ENCODE results near the gene RBMY1A1.

DNA sequence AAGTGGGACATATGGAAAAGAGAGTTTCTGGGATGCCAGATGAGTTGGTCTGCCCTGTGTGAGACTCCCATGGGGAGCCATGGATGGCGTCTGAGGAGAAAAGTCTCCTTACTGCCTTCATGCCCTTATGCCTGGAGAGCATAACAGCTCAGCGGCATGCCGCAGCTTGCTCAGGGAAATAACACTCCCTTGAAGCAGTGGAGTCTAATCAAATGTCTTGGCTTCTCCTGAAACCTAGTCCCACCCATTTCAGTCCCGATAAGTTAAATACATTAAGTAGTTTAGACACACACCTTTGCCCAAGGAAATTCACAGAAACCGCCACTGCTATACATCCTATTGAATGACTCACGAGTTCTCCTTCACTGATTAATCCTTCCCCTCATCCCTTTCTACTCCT lies 50.8 kb downstream of the RBMY1A1 start:
- TF ChIP-seq, protein P1, sequence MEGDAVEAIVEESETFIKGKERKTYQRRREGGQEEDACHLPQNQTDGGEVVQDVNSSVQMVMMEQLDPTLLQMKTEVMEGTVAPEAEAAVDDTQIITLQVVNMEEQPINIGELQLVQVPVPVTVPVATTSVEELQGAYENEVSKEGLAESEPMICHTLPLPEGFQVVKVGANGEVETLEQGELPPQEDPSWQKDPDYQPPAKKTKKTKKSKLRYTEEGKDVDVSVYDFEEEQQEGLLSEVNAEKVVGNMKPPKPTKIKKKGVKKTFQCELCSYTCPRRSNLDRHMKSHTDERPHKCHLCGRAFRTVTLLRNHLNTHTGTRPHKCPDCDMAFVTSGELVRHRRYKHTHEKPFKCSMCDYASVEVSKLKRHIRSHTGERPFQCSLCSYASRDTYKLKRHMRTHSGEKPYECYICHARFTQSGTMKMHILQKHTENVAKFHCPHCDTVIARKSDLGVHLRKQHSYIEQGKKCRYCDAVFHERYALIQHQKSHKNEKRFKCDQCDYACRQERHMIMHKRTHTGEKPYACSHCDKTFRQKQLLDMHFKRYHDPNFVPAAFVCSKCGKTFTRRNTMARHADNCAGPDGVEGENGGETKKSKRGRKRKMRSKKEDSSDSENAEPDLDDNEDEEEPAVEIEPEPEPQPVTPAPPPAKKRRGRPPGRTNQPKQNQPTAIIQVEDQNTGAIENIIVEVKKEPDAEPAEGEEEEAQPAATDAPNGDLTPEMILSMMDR (IDR thresholded peaks at IDR 0.05), result no peak
- no peak for TF ChIP-seq EP300 (IDR thresholded peaks at IDR 0.05)
- TF ChIP-seq POLR2A (IDR thresholded peaks at IDR 0.05), result no peak
